ENCODE results near the gene HOXA10.

DNA sequence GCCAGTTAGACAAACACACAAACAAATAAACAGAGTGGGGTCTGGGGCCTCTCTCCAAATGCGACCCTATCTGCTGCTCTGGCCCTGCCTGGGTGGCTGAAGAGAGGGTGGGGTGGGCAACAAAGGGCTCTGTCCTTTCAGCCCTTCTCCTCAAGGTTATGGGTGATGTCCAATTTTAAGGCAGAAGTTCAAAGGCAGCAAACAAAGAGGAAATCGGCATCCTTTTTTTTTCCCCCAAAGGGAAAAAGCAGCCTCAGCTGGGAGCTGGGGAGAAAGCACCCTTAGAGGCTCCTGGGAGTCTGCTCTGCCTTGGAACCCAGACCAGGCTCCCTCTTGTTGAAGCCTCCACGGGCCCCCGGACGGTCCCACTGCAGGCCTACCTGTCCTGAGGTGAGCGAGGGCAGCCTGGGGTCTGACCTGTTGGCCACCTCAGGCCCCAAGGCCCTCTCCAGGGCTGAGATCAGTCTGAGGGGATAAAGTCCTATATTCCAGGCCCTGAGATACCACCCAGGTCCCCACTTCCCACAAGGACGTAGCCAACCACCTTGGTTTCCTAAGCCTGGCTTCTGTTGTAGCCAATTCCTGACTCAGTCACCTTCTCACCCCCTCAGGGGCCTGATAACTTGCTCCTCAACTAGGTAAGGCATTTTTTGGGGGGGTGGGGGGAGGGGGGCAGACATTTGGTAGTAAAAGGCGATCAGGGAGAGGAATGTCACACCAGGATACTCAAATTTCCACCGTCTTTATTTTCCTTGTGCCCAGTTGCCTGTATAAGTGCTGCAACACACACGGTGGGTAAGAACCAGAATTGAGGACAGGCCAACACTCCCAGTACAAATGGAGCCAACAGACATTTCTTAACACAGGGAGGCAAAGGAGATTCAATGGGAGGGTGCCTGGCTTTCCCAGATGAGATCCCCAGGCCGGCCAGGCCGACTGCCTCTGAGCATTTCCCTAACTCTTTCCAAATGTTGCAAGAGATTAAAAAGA, 6.6 kb upstream of the HOXA10 start:
- TF ChIP-seq TAF1 (conservative IDR thresholded peaks at IDR 0.05): no peak
- TF ChIP-seq, protein P1, sequence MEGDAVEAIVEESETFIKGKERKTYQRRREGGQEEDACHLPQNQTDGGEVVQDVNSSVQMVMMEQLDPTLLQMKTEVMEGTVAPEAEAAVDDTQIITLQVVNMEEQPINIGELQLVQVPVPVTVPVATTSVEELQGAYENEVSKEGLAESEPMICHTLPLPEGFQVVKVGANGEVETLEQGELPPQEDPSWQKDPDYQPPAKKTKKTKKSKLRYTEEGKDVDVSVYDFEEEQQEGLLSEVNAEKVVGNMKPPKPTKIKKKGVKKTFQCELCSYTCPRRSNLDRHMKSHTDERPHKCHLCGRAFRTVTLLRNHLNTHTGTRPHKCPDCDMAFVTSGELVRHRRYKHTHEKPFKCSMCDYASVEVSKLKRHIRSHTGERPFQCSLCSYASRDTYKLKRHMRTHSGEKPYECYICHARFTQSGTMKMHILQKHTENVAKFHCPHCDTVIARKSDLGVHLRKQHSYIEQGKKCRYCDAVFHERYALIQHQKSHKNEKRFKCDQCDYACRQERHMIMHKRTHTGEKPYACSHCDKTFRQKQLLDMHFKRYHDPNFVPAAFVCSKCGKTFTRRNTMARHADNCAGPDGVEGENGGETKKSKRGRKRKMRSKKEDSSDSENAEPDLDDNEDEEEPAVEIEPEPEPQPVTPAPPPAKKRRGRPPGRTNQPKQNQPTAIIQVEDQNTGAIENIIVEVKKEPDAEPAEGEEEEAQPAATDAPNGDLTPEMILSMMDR (IDR thresholded peaks at IDR 0.05; ENCODE audit: low read depth, low read length, missing input control): no peak
